GM12878 (cell line): ENCODE data around the gene ZNF839. TPM values are rescaled to one million over a fixed set of nuclear protein-coding genes. Genes with fewer than 3 reads are reported as not detected.

Experiments used
- ATF7 ChIP-seq: fragments of 450-650 bp; IDR thresholded peaks from 2 replicates; pipeline ENCODE4 v1.6.1; 2016; ENCODE audit warnings: low read depth, mild to moderate bottlenecking
- CHD2 ChIP-seq: IDR thresholded peaks from 2 replicates; pipeline ENCODE4 v1.6.1; 2011; ENCODE audit warnings: low read depth, low read length, improper control_type of control experiment, borderline replicate concordance
- CHD4 ChIP-seq: fragments of 200-600 bp; sonication (generic); IDR thresholded peaks from 2 replicates; pipeline ENCODE4 v1.6.1; 2016; ENCODE audit warnings: mild to moderate bottlenecking
- HDGF ChIP-seq: fragments of 450-650 bp; IDR thresholded peaks from 2 replicates; pipeline ENCODE4 v1.6.1; 2016; ENCODE audit warnings: antibody characterized with exemption
- LARP7 ChIP-seq: fragments of 450-650 bp; IDR thresholded peaks from 2 replicates; pipeline ENCODE4 v1.6.1; 2017; ENCODE audit warnings: mild to moderate bottlenecking
- MTA2 ChIP-seq: fragments of 450-650 bp; IDR thresholded peaks from 2 replicates; pipeline ENCODE4 v1.6.1; 2016; ENCODE audit warnings: low read depth, mild to moderate bottlenecking, moderate library complexity
- POLR2AphosphoS5 ChIP-seq: IDR thresholded peaks from 2 replicates; pipeline ENCODE4 v1.6.1; 2011; ENCODE audit warnings: mild to moderate bottlenecking, low read length, inconsistent platforms
- RAD51 ChIP-seq: fragments of 450-650 bp; IDR thresholded peaks from 2 replicates; pipeline ENCODE4 v1.6.1; 2016; ENCODE audit warnings: moderate library complexity, mild to moderate bottlenecking, inconsistent platforms
- SP1 ChIP-seq: IDR thresholded peaks from one replicate; pipeline ENCODE4 v1.6.1; 2011; ENCODE audit warnings: low read depth, low read length
- TCF7 ChIP-seq: IDR thresholded peaks from 2 replicates; pipeline ENCODE4 v1.6.1; 2014; ENCODE audit warnings: antibody characterized with exemption, borderline replicate concordance
- polyA plus RNA-seq, 11 experiments: library from polyadenylated mRNA; depleted of rRNA in 4 of 11; unstranded in 6 of 11; stranded (reverse) in 5 of 11; fragments of >200 nt; fragmentation: Nextera tagmentation in 4 of 11; fragmentation: Illumina TruSeq in 1 of 11; extraction: Ambion mirVana in 4 of 11; extraction: Trizol in 1 of 11; gene quantifications; 1 replicate in 1 of 11; 2 replicates in 10 of 11; pipeline versions ENCODE4 v1.2.1 to v1.2.3, GENCODE V29; 2011 to 2016; ENCODE audit warnings: inconsistent platforms in 2 of 11, missing spikeins in 2 of 11, low read depth in 1 of 11
- total RNA-seq, 4 experiments: library from RNA; depleted of rRNA in 3 of 4; stranded (reverse); fragments of >200 nt in 3 of 4; fragmentation: Illumina TruSeq in 1 of 4; extraction: Trizol in 1 of 4; gene quantifications; 2 replicates each; pipeline versions ENCODE4 v1.2.1 to v1.2.3, GENCODE V29; 2013 to 2021
- TF ChIP-seq, protein P1 (sequence below): fragments of 450-650 bp; IDR thresholded peaks from 2 replicates; pipeline ENCODE4 v1.6.1; 2017; ENCODE audit warnings: antibody characterized with exemption, mild to moderate bottlenecking, moderate library complexity
- TF ChIP-seq, protein P2 (sequence below): IDR thresholded peaks from 2 replicates; pipeline ENCODE4 v1.6.1; 2012; ENCODE audit warnings: low read length, inconsistent platforms
- TF ChIP-seq, protein P3 (sequence below): IDR thresholded peaks from 2 replicates; pipeline ENCODE4 v1.6.1; 2012; ENCODE audit warnings: mild to moderate bottlenecking, low read depth, low read length
- TF ChIP-seq, protein P4 (sequence below): fragments of 450-650 bp; formaldehyde crosslinking; IDR thresholded peaks from 2 replicates; pipeline ENCODE4 v1.4.0; 2022; ENCODE audit warnings: mild to moderate bottlenecking, moderate library complexity
- TF ChIP-seq, protein P5 (sequence below): fragments of 450-650 bp; IDR thresholded peaks from 2 replicates; pipeline ENCODE4 v1.6.1; 2017; ENCODE audit warnings: mild to moderate bottlenecking, moderate library complexity

ZNF839 gene
- total and polyA plus RNA-seq, 10 of the 15 experiments (the other 5 are each of a cell fraction or from before 2014, with no cell fraction given): 1.4 to 14.4 (median 8.6) TPM

DNA sequence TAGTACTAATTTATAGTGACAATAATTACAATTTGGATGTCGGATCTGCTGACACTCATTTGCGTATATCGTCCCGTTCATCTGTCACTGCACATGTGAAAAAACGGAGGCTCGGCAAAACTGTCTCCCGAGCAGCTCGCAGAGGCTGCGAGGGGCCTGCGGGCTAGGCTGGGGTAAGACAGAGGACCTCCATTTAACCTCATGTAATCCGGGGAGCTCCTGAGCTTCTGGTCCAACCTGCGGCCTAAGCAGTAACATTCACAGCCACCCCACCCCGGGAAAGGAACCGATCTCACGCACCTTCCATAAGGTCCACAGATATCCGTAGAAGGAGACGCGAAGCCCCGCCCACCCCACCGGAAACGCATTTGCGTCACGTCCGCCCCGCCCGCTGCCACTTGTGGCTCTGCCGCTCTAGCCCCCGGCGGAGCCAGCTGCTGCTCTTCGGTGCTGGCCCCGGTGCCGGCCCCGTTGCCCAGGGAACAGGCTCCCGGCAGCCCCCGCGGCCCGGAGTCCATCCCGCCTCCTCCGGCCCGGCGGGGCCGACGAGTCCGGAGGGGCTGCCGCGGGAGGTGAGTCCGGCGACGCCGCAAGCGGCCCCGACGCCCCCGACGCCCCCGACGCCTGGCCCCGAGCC is 43.1 kb downstream of the ZNF839 start, which contains the start of the genes CINP and TECPR2 (continued):
- TF ChIP-seq, protein P1, sequence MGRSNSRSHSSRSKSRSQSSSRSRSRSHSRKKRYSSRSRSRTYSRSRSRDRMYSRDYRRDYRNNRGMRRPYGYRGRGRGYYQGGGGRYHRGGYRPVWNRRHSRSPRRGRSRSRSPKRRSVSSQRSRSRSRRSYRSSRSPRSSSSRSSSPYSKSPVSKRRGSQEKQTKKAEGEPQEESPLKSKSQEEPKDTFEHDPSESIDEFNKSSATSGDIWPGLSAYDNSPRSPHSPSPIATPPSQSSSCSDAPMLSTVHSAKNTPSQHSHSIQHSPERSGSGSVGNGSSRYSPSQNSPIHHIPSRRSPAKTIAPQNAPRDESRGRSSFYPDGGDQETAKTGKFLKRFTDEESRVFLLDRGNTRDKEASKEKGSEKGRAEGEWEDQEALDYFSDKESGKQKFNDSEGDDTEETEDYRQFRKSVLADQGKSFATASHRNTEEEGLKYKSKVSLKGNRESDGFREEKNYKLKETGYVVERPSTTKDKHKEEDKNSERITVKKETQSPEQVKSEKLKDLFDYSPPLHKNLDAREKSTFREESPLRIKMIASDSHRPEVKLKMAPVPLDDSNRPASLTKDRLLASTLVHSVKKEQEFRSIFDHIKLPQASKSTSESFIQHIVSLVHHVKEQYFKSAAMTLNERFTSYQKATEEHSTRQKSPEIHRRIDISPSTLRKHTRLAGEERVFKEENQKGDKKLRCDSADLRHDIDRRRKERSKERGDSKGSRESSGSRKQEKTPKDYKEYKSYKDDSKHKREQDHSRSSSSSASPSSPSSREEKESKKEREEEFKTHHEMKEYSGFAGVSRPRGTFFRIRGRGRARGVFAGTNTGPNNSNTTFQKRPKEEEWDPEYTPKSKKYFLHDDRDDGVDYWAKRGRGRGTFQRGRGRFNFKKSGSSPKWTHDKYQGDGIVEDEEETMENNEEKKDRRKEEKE: no peak
- TF ChIP-seq CHD2 (peak; percentile 56; the same call in 1 of the 2 replicates), RAD51 (no peak), CHD4 (no peak), SP1 (no peak), MTA2 (no peak), TCF7 (no peak), ATF7 (no peak), LARP7 (no peak; the same call in 1 of the 2 replicates), POLR2AphosphoS5 (peak; percentile 93), HDGF (no peak)
- TF ChIP-seq, protein P2, sequence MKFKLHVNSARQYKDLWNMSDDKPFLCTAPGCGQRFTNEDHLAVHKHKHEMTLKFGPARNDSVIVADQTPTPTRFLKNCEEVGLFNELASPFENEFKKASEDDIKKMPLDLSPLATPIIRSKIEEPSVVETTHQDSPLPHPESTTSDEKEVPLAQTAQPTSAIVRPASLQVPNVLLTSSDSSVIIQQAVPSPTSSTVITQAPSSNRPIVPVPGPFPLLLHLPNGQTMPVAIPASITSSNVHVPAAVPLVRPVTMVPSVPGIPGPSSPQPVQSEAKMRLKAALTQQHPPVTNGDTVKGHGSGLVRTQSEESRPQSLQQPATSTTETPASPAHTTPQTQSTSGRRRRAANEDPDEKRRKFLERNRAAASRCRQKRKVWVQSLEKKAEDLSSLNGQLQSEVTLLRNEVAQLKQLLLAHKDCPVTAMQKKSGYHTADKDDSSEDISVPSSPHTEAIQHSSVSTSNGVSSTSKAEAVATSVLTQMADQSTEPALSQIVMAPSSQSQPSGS: no peak
- TF ChIP-seq, protein P3, sequence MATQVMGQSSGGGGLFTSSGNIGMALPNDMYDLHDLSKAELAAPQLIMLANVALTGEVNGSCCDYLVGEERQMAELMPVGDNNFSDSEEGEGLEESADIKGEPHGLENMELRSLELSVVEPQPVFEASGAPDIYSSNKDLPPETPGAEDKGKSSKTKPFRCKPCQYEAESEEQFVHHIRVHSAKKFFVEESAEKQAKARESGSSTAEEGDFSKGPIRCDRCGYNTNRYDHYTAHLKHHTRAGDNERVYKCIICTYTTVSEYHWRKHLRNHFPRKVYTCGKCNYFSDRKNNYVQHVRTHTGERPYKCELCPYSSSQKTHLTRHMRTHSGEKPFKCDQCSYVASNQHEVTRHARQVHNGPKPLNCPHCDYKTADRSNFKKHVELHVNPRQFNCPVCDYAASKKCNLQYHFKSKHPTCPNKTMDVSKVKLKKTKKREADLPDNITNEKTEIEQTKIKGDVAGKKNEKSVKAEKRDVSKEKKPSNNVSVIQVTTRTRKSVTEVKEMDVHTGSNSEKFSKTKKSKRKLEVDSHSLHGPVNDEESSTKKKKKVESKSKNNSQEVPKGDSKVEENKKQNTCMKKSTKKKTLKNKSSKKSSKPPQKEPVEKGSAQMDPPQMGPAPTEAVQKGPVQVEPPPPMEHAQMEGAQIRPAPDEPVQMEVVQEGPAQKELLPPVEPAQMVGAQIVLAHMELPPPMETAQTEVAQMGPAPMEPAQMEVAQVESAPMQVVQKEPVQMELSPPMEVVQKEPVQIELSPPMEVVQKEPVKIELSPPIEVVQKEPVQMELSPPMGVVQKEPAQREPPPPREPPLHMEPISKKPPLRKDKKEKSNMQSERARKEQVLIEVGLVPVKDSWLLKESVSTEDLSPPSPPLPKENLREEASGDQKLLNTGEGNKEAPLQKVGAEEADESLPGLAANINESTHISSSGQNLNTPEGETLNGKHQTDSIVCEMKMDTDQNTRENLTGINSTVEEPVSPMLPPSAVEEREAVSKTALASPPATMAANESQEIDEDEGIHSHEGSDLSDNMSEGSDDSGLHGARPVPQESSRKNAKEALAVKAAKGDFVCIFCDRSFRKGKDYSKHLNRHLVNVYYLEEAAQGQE: no peak; the same call in 1 of the 2 replicates
- TF ChIP-seq, protein P4, sequence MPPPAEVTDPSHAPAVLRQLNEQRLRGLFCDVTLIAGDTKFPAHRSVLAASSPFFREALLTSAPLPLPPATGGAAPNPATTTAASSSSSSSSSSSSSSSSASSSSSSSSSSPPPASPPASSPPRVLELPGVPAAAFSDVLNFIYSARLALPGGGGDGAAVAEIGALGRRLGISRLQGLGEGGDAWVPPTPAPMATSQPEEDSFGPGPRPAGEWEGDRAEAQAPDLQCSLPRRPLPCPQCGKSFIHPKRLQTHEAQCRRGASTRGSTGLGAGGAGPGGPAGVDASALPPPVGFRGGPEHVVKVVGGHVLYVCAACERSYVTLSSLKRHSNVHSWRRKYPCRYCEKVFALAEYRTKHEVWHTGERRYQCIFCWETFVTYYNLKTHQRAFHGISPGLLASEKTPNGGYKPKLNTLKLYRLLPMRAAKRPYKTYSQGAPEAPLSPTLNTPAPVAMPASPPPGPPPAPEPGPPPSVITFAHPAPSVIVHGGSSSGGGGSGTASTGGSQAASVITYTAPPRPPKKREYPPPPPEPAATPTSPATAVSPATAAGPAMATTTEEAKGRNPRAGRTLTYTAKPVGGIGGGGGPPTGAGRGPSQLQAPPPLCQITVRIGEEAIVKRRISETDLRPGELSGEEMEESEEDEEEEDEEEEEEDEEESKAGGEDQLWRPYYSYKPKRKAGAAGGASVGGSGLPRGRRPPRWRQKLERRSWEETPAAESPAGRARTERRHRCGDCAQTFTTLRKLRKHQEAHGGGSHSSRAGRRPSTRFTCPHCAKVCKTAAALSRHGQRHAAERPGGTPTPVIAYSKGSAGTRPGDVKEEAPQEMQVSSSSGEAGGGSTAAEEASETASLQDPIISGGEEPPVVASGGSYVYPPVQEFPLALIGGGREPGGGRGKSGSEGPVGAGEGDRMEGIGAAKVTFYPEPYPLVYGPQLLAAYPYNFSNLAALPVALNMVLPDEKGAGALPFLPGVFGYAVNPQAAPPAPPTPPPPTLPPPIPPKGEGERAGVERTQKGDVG (CRISPR knock-in tag): no peak
- TF ChIP-seq, protein P5, sequence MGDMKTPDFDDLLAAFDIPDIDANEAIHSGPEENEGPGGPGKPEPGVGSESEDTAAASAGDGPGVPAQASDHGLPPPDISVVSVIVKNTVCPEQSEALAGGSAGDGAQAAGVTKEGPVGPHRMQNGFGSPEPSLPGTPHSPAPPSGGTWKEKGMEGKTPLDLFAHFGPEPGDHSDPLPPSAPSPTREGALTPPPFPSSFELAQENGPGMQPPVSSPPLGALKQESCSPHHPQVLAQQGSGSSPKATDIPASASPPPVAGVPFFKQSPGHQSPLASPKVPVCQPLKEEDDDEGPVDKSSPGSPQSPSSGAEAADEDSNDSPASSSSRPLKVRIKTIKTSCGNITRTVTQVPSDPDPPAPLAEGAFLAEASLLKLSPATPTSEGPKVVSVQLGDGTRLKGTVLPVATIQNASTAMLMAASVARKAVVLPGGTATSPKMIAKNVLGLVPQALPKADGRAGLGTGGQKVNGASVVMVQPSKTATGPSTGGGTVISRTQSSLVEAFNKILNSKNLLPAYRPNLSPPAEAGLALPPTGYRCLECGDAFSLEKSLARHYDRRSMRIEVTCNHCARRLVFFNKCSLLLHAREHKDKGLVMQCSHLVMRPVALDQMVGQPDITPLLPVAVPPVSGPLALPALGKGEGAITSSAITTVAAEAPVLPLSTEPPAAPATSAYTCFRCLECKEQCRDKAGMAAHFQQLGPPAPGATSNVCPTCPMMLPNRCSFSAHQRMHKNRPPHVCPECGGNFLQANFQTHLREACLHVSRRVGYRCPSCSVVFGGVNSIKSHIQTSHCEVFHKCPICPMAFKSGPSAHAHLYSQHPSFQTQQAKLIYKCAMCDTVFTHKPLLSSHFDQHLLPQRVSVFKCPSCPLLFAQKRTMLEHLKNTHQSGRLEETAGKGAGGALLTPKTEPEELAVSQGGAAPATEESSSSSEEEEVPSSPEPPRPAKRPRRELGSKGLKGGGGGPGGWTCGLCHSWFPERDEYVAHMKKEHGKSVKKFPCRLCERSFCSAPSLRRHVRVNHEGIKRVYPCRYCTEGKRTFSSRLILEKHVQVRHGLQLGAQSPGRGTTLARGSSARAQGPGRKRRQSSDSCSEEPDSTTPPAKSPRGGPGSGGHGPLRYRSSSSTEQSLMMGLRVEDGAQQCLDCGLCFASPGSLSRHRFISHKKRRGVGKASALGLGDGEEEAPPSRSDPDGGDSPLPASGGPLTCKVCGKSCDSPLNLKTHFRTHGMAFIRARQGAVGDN: 0 out of 2 replicates have a peak, but pooled peaks have one; percentile 51
